Measurements from ENCODE around the gene XRCC1.
A peak's percentile ranks its signal among the peaks of the same experiment; 100 is the strongest.

XRCC1 gene, protein sequence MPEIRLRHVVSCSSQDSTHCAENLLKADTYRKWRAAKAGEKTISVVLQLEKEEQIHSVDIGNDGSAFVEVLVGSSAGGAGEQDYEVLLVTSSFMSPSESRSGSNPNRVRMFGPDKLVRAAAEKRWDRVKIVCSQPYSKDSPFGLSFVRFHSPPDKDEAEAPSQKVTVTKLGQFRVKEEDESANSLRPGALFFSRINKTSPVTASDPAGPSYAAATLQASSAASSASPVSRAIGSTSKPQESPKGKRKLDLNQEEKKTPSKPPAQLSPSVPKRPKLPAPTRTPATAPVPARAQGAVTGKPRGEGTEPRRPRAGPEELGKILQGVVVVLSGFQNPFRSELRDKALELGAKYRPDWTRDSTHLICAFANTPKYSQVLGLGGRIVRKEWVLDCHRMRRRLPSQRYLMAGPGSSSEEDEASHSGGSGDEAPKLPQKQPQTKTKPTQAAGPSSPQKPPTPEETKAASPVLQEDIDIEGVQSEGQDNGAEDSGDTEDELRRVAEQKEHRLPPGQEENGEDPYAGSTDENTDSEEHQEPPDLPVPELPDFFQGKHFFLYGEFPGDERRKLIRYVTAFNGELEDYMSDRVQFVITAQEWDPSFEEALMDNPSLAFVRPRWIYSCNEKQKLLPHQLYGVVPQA

DNA sequence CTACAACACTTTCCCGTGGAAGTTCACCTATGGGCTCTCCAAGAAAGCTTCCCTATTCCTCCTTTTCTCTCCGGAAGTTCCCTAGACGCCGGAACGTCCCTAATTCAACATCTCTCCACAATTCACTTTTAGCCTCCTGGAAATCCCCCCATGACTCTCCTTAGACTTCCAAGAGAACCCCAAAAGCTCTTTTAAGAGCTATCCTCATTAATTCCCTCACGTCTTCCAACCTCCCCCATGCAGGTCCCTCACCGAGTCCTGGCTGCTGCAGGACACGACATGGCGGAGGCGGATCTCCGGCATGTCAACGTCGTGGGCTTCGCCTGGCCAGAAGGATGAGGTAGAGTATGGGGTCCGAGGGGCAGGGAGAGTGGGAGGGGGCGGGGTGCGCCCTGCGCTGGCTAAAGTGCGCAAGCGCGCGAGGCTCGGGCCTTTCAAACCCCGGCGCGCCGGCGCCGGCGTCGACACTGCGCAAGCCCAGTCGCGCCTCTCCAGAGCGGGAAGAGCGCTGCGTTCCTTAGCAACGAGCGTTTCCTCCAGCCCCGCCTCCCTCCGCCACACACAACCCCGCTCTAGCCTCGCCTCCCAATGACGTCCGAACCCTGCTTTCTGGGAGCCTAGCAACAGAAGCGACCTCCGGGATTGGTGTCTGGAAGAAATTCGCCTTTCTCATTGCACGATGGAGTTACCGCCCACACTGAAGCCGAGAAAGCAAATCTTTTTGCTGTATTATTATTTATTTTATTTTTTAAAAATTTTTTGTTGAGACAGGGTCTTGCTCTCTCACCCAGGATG lies at the start of gene XRCC1, which contains the start of gene PINLYP:
Gene XRCC1, minus strand, starts transcription at position 372 of the 795 bp plus-strand sequence. Its CDS starts 69 bp downstream, at position 303.
Gene PINLYP, plus strand, starts transcription at position 646 of the 795 bp plus-strand sequence. CDS start 1,391 bp downstream, outside the sequence.
- no peaks in the 10 kb centered on the region for H3K9me3 Mint-ChIP-seq
- DNase-seq: peak; percentile 94
- H3K4me1 Mint-ChIP-seq (ENCODE audit: low read depth): peaks cover 55% of the 10 kb centered on the region
- peaks cover 35% of the 10 kb centered on the region for H3K36me3 Mint-ChIP-seq (ENCODE audit: low read depth)
- H3K27me3 Mint-ChIP-seq: no peaks in the 10 kb centered on the region
- H3K4me3 Mint-ChIP-seq: peak within 1 kb of the TSS; percentile 96
- H3K27ac Mint-ChIP-seq: peak within 1 kb of the TSS; percentile 96

DNA sequence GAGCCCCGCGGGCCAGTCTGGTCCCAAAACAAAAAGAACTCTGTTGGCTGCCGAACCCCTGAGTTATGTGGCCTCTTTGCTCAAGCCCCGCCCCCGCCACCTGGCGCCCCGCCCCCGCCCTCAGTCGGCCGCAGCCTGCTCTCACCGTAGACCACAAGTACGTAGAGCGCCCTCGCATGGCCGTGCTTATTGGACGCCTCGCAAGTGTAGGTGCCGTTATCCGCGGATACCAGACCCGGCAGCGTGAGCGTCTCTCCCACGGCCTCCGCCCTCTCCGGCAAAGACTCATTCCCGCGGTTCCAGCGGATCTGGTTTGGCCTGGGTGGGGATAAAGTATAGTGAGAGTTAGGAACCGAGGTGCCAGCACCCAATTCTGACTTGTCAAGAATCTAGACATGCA lies 49.6 kb upstream of the XRCC1 start:
- peaks cover 8% of the 10 kb centered on the region for H3K36me3 Mint-ChIP-seq (ENCODE audit: low read depth)
- H3K4me1 Mint-ChIP-seq (ENCODE audit: low read depth): peaks cover 27% of the 10 kb centered on the region
- no peak overlapping the region for H3K4me3 Mint-ChIP-seq
- H3K27me3 Mint-ChIP-seq: peaks cover 15% of the 10 kb centered on the region
- no peaks in the 10 kb centered on the region for H3K9me3 Mint-ChIP-seq
- DNase-seq: peak; percentile 87
- H3K27ac Mint-ChIP-seq: no peak overlapping the region

DNA sequence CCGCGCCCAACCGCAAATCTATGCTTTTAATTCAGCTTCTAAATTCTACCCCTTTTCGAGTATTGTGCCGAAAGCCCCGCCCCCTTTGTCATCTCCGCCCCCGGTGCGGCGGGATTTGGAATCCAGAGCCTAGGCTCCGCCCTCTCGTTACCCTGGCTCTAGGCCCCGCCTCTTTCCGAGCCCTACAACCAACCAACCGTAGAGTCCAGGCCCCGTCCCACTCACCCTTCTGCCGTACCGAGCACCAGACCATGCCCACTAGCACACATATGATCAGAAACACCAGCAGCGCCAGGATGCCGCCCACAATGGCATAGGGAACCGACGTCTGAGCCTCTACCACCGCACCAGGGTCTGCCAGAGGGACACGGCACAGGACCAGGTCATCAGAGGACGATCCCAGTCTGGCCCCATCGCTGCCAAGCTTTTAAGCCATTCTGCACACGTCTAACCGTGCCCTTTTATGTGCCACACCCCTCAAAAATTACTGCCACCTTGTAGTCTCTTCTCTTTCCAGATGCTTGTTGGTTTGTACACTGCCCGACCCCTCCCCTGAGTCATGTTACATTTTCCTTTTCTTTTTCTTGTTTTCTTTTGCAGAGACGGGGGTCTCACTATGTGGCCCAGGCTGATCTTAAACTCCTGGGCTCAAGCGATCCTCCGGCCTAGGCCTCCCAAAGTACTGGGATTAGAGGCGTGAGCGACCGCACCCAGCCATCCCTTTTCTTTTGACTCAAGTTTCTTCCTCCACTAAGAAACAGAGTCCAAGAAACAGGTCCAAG lies 48.8 kb upstream of the XRCC1 start:
- peaks cover 14% of the 10 kb centered on the region for H3K36me3 Mint-ChIP-seq (ENCODE audit: low read depth)

DNA sequence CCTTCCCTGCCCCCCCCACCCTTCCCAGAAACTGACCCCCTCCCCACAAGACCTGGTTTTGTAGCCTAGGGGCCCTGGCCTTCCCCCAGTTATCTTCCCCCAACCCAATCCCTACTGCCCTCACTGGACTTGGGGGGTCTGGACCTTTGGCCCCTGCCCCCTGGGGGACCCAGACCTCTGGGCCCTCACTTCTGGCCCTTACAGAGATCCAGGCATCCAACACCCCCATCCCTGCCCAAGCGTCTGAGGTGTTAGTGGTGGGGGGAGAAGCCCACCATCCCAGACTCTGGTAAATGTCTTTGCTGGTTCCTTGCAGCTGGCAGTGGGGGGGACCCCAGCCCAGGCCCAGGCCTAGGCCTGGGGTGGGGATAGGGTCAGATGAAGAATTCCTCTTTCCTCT lies 47.6 kb upstream of the XRCC1 start:
- H3K27me3 Mint-ChIP-seq: peaks cover 15% of the 10 kb centered on the region
- no peak overlapping the region for H3K27ac Mint-ChIP-seq
- H3K4me3 Mint-ChIP-seq: no peak overlapping the region
- no peak for DNase-seq
- H3K36me3 Mint-ChIP-seq (ENCODE audit: low read depth): peaks cover 18% of the 10 kb centered on the region
- H3K4me1 Mint-ChIP-seq (ENCODE audit: low read depth): peaks cover 37% of the 10 kb centered on the region
- H3K9me3 Mint-ChIP-seq: no peaks in the 10 kb centered on the region

More for the DNA sequence above, 48.8 kb upstream of the XRCC1 start:
- DNase-seq: no peak
- Mint-ChIP-seq H3K9me3 (no peaks in the 10 kb centered on the region), H3K27me3 (peaks cover 15% of the 10 kb centered on the region), H3K4me3 (no peak overlapping the region), H3K4me1 (ENCODE audit: low read depth) (peaks cover 30% of the 10 kb centered on the region), H3K27ac (no peak overlapping the region)

DNA sequence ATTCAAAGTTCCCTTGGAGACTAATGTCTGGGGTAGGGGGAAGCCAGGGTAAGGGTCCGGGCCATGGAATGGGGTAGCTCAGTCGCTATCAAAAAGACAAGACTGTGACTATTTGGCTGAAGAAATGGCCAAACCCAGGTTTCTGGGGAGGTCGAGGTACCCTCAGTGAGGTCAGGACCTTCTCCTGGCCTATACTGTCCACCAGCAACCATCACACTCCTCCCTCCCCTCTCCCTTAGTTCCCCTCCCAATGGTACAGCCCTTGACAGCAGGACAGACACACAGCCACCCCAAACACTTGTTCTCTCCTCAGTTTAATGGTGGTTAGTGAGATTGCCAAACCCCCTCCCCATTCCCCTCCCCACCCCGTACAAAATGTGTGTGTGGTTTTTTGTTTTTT lies 46.7 kb upstream of the XRCC1 start:
- no peak overlapping the region for H3K27ac Mint-ChIP-seq
- no peak overlapping the region for H3K4me3 Mint-ChIP-seq
- no peaks in the 10 kb centered on the region for H3K9me3 Mint-ChIP-seq

DNA sequence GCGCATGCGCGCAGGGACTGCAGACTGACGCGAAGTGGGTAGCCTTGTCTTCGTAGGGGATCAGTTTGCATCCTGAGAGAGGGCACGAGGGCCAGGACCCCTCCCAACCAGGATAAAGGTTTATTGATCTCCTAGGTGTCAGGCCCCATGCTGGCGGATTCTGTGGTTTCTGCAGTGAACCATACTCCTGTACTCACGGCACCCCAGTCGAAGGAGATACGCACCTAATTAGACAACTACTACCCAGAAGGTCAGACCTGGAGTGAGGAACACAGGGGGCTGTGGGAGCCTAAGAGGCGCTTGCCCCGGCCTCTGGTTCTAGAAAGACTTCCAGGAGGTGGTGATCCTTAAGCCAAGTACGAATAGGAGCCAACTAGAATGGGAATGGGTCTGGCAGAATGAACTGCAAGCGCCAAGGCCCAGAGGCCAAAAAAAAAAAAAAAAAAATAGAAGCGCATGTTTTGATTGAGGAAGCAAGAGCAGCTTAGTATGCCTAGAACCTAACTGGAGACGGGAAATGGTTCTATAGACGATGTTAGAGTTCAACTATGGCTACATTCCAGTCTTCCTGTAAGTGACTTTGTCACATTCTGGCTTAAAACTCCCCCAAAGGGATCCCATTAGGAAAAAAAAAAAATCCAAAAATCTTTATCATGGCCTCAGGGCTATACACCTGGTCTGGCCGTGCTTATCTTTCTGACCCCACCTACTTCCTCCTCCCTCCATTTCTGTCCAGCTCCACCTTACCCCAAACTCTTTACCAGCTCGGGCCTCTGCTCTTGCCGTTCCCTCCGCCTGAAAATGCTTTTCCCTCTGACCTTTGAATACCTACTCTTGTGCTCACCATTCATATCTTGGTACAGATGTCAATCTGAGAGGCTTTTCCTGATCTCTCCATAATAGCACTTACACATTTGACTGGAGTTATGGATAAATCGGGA lies 45.0 kb upstream of the XRCC1 start:
- Mint-ChIP-seq H3K27me3 (no peaks in the 10 kb centered on the region), H3K4me3 (peak overlapping the region; percentile 93), H3K9me3 (no peaks in the 10 kb centered on the region), H3K36me3 (ENCODE audit: low read depth) (peaks cover 18% of the 10 kb centered on the region), H3K4me1 (ENCODE audit: low read depth) (peaks cover 36% of the 10 kb centered on the region), H3K27ac (peak overlapping the region; percentile 100)
- DNase-seq: no peak

More for the DNA sequence above, 46.7 kb upstream of the XRCC1 start:
- H3K4me1 Mint-ChIP-seq (ENCODE audit: low read depth): peaks cover 38% of the 10 kb centered on the region
- no peak for DNase-seq
- peaks cover 7% of the 10 kb centered on the region for H3K27me3 Mint-ChIP-seq
- peaks cover 18% of the 10 kb centered on the region for H3K36me3 Mint-ChIP-seq (ENCODE audit: low read depth)

DNA sequence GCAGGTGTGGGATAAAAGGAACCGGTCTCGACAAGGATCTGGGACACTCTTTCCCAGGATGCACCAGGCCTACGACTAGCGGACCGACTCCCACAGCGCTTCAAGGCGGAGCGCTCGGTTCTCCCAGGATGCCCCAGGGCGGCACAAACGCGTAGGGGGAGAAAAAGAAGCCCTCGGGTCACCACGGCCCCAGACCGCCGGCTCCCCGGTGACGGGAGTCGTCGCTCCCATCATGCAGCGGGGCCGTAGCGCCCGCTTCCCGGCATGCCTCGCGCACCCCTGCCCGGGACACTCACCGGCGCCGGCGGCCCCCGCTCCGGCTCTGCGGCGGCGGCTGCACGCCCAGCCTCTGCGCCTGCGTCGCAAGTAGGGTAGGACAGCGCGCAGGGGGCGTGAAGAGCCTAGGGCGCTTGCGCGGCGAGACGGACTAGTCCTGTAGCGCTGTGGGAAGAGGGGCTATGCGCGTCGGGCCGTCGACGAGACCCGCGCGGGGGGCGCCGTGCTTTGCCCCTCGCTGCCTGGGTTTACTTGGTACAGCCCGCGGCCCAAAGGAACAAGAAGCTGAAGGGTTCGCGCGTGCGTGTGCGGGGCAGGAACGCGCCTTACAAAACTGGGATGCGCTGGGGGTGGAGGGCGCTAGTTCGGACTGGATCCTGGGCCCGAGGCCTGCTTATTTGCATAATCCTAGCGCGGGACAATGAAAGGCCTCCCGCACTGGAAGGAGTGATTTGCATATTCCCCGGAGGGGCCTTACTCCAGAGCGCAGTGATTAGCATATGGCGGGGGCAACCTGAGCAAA lies 44.1 kb upstream of the XRCC1 start, which contains the start of gene ZNF428:
Gene ZNF428, minus strand, starts transcription at position 368 of the 799 bp plus-strand sequence. CDS start 5,325 bp downstream, outside the sequence.
- peaks cover 18% of the 10 kb centered on the region for H3K36me3 Mint-ChIP-seq (ENCODE audit: low read depth)
- peak; percentile 92 for DNase-seq
- H3K4me1 Mint-ChIP-seq (ENCODE audit: low read depth): peaks cover 29% of the 10 kb centered on the region

DNA sequence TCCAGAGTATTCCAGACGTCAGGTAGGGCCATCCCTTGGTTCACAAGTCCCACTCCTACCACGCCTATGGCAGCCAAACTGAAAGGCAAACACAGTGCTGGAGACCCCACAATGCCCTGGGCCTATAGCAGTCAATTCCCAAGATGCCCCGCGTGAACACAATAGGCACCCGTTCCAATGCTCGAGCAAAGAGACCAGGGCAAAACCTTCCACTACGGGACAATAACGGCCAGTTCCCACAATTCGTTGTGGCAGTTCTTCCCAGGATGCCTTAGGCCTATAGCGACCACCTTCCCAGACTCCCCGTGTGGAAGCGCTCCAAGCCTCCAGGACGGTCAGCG lies 43.6 kb upstream of the XRCC1 start:
- Mint-ChIP-seq H3K36me3 (ENCODE audit: low read depth) (peaks cover 24% of the 10 kb centered on the region), H3K27ac (peak overlapping the region; percentile 100), H3K4me1 (ENCODE audit: low read depth) (peaks cover 28% of the 10 kb centered on the region), H3K4me3 (peak overlapping the region; percentile 93), H3K9me3 (no peaks in the 10 kb centered on the region), H3K27me3 (no peaks in the 10 kb centered on the region)
- DNase-seq: no peak

More for the DNA sequence above, 44.1 kb upstream of the XRCC1 start, which contains the start of gene ZNF428:
- H3K9me3 Mint-ChIP-seq: no peaks in the 10 kb centered on the region
- no peaks in the 10 kb centered on the region for H3K27me3 Mint-ChIP-seq
- peak within 1 kb of the TSS; percentile 93 for H3K4me3 Mint-ChIP-seq
- H3K27ac Mint-ChIP-seq: peak within 1 kb of the TSS; percentile 100

DNA sequence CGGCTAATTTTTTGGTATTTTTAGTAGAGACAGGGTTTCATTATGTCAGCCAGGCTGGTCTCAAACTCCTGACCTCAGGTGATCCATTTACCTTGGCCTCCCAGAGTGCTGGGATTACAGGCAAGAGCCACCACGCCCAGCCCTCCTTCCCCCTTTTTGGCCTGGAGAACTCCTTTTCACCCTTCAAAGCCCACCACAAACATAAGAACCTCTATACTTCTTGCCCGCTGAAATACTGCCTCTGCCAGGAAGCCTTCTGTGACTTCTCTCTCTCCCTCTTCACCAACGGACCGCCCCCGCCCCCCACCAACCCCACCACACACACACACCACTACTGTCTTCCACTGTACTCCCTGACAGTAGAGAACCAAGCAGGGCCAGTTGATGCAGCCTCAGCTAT lies 41.6 kb upstream of the XRCC1 start:
- no peaks in the 10 kb centered on the region for H3K9me3 Mint-ChIP-seq
- no peak overlapping the region for H3K27ac Mint-ChIP-seq
- peaks cover 38% of the 10 kb centered on the region for H3K36me3 Mint-ChIP-seq (ENCODE audit: low read depth)
- no peak for DNase-seq
- peaks cover 30% of the 10 kb centered on the region for H3K4me1 Mint-ChIP-seq (ENCODE audit: low read depth)
- no peaks in the 10 kb centered on the region for H3K27me3 Mint-ChIP-seq
- H3K4me3 Mint-ChIP-seq: no peak overlapping the region

DNA sequence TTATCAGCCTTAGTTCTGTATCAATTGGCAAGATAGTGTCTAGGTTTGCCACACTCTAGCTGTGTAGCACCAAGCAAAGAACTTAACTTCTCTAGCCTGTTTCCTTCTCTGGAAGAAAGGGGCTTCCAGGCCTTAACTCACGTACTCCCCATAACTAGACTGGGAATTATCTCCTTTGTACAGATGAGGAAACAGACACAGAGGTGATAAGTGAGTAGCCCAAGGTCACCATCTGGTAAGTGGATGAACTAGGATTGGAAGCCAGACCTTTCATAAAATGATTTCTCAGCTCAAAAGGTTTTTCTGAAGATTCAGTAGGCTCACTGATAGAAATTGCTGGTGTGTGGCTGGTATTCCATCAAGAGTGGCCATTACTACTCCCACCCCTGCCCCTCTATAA lies 41.0 kb upstream of the XRCC1 start:
- peaks cover 32% of the 10 kb centered on the region for H3K4me1 Mint-ChIP-seq (ENCODE audit: low read depth)
- peak overlapping the region; percentile 74 for H3K27ac Mint-ChIP-seq

DNA sequence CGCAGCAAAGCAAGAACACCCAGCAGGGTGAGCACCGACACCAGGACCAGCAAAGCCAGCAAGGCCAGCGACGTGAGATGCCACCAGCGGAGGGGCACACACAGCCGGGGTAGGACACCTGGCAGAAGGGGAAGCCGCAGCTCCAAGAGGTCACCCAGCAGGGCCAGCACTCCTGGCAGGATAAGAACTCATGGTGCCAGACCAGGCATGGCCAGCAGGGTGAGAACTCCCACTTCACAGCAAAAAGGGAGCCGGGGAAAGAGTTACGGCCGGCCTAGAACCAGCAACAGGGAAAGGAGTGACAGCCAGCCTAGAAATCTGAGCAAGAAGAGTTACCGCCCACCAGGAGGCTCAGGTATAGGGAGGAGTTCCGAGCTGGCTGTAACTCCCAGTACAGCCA lies 37.0 kb upstream of the XRCC1 start:
- Mint-ChIP-seq H3K36me3 (ENCODE audit: low read depth) (peaks cover 34% of the 10 kb centered on the region), H3K4me3 (no peak overlapping the region), H3K27me3 (no peaks in the 10 kb centered on the region), H3K27ac (no peak overlapping the region), H3K4me1 (ENCODE audit: low read depth) (peaks cover 17% of the 10 kb centered on the region), H3K9me3 (no peaks in the 10 kb centered on the region)
- no peak for DNase-seq

More for the DNA sequence above, 41.0 kb upstream of the XRCC1 start:
- Mint-ChIP-seq H3K9me3 (no peaks in the 10 kb centered on the region), H3K27me3 (no peaks in the 10 kb centered on the region), H3K4me3 (no peak overlapping the region), H3K36me3 (ENCODE audit: low read depth) (peaks cover 43% of the 10 kb centered on the region)
- DNase-seq: no peak

DNA sequence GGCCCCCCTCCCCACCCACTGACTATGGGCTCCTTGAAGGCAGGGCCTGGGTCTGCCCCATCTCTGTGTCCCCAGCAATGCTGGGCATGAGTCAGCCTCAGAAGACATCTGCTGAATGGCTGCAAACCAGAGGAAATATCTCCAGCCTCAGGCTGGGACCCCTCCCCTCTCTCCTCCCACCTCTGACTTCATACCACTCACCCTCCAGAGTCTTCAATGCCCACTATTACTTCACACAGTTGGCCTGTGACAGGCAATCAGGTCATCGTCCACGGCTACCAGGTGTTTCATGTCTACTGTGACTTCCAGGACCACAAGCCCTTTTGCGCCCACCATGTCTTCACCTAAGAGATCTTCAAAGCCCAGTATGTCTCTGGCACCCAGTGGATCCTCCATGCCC lies 36.5 kb upstream of the XRCC1 start, which contains the start of gene SRRM5:
Gene SRRM5, plus strand, starts transcription at position 301 of the 400 bp plus-strand sequence. Its CDS starts 34 bp downstream, at position 335.
- H3K27ac Mint-ChIP-seq: peak within 1 kb of the TSS; percentile 76

More for the DNA sequence above, 36.5 kb upstream of the XRCC1 start, which contains the start of gene SRRM5:
- Mint-ChIP-seq H3K36me3 (ENCODE audit: low read depth) (peaks cover 40% of the 10 kb centered on the region), H3K4me1 (ENCODE audit: low read depth) (peaks cover 19% of the 10 kb centered on the region), H3K9me3 (no peaks in the 10 kb centered on the region), H3K27me3 (no peaks in the 10 kb centered on the region), H3K4me3 (no peak within 1 kb of the TSS)
- no peak for DNase-seq
